Tibial nerve (tissue), 4 donors: Measurements from ENCODE around the gene OR7C1.
"Not testable (repeated sequence)": the region's sequence is repeated elsewhere in the genome, so short reads cannot be mapped to it uniquely, and the experiment has no call there.

Experiments used
- CTCF ChIP-seq, 5 experiments: fragments of 200-600 bp in 3 of 5; fragments of 450-650 bp in 2 of 5; sonication (generic) in 3 of 5; IDR thresholded peaks; one replicate each; pipeline ENCODE4 v1.5.1; 2016 to 2019; ENCODE audit warnings: antibody characterized with exemption in 5 of 5, mild to moderate bottlenecking in 3 of 5, moderate library complexity in 2 of 5
- EP300 ChIP-seq, 2 donors: sonication (generic); formaldehyde crosslinking; IDR thresholded peaks; one replicate each; pipeline ENCODE4 v1.6.1; 2017; ENCODE audit warnings: antibody characterized with exemption in 2 of 2, mild to moderate bottlenecking in 1 of 2
- POLR2A ChIP-seq, 2 donors: fragments of 450-650 bp; IDR thresholded peaks; one replicate each; pipeline ENCODE4 v1.6.1; 2017; ENCODE audit warnings: antibody characterized with exemption in 2 of 2, mild to moderate bottlenecking in 2 of 2, moderate library complexity in 2 of 2

- not testable (repeated sequence) for TF ChIP-seq POLR2A, CTCF, EP300 (IDR thresholded peaks at IDR 0.05)
Measured at GRCh38 chr19:14785102-14785793, 49.7 kb downstream of the OR7C1 start.
